ENCODE data around the gene GNAQ. TPM values are rescaled to one million over a fixed set of nuclear protein-coding genes. Genes with fewer than 3 reads are reported as not detected.

Gene GNAQ
- total and polyA plus RNA-seq, 2 donors (not counting 1 experiment from before 2014, with no cell fraction given) = 30.4 to 74.3 TPM

DNA sequence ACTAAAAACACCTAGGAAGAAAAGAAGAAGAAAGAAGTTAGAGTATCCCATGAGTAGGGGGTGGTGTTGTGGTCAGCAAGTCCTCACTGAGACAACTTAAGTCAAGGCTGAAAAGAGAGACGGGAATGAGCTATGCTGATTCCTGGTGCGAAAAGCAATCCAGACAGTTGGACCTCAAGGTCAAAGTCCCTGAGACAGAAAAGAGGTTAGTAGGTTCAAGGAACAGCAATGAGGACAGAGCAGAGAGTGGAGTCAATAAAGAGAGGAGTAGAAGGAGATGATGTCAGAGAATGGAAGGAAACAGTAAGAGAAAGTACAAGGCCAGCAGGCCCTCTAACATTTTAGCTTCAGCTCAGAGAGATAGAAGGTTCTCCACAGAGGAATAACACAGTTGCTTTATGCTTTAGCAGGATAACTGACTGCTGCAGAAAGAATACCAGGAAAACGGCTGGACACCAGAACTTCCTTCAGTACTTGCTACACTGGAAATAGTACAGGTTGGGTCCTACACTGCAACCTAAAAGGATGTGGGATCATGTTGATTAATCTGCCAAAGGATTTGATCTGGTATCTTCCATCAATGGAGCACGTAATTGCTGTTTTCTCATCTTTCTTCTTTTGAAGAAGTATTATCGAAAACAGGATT, 43.6 kb downstream of the GNAQ start:
- Histone ChIP-seq H3K4me1 (ENCODE audit: control insufficient read depth, extremely low read depth, insufficient read depth, low read length) (peaks cover 5% of the 10 kb centered on the region), H3K4me3 (replicated peaks in 1 of 4; ENCODE audit: control extremely low read depth in 1 of 4, insufficient read depth in 1 of 4, low read depth in 3 of 4, low read length in 4 of 4) (no peak overlapping the region), H2AFZ (ENCODE audit: low read length) (no peak overlapping the region), H4K20me1 (ENCODE audit: control insufficient read depth, extremely low read depth, insufficient read depth, low read length) (no peaks in the 10 kb centered on the region), H3K27ac (ENCODE audit: insufficient read depth, low read length) (no peak overlapping the region), H3K9ac (ENCODE audit: insufficient read depth, low read length) (no peak overlapping the region), H3K36me3 (ENCODE audit: control insufficient read depth, insufficient read depth, low read length) (no peaks in the 10 kb centered on the region), H3K9me3 (ENCODE audit: control insufficient read depth, insufficient read depth, low read depth, low read length) (no peaks in the 10 kb centered on the region), H3K79me2 (ENCODE audit: control insufficient read depth, insufficient read depth, low read length) (peaks cover 6% of the 10 kb centered on the region), H3K27me3 (ENCODE audit: control insufficient read depth, insufficient read depth, low read length) (no peaks in the 10 kb centered on the region), H3K4me2 (ENCODE audit: extremely low read depth, insufficient read depth, low read length) (no peak overlapping the region)
- DNase-seq (ENCODE audit: low read depth in 2 of 2) = no peak
- TF ChIP-seq, protein P1, sequence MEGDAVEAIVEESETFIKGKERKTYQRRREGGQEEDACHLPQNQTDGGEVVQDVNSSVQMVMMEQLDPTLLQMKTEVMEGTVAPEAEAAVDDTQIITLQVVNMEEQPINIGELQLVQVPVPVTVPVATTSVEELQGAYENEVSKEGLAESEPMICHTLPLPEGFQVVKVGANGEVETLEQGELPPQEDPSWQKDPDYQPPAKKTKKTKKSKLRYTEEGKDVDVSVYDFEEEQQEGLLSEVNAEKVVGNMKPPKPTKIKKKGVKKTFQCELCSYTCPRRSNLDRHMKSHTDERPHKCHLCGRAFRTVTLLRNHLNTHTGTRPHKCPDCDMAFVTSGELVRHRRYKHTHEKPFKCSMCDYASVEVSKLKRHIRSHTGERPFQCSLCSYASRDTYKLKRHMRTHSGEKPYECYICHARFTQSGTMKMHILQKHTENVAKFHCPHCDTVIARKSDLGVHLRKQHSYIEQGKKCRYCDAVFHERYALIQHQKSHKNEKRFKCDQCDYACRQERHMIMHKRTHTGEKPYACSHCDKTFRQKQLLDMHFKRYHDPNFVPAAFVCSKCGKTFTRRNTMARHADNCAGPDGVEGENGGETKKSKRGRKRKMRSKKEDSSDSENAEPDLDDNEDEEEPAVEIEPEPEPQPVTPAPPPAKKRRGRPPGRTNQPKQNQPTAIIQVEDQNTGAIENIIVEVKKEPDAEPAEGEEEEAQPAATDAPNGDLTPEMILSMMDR (conservative IDR thresholded peaks at IDR 0.05 in 1 of 2, IDR thresholded peaks at IDR 0.05 in 1 of 2; ENCODE audit: low read depth in 1 of 2, low read length in 2 of 2) = no peak
- no peak for TF ChIP-seq EZH2 (IDR thresholded peaks at IDR 0.05; ENCODE audit: low read length, missing control alignments)

- Histone ChIP-seq H3K27ac (ENCODE audit: insufficient read depth, low read length) (no peak overlapping the region), H3K4me1 (ENCODE audit: control insufficient read depth, extremely low read depth, insufficient read depth, low read length) (peaks cover 5% of the 10 kb centered on the region), H3K27me3 (ENCODE audit: control insufficient read depth, insufficient read depth, low read length) (no peaks in the 10 kb centered on the region), H3K36me3 (ENCODE audit: control insufficient read depth, insufficient read depth, low read length) (no peaks in the 10 kb centered on the region), H3K4me2 (ENCODE audit: extremely low read depth, insufficient read depth, low read length) (no peak overlapping the region), H2AFZ (ENCODE audit: low read length) (no peak overlapping the region), H3K4me3 (replicated peaks in 1 of 4; ENCODE audit: control extremely low read depth in 1 of 4, insufficient read depth in 1 of 4, low read depth in 3 of 4, low read length in 4 of 4) (no peak overlapping the region), H4K20me1 (ENCODE audit: control insufficient read depth, extremely low read depth, insufficient read depth, low read length) (no peaks in the 10 kb centered on the region), H3K9ac (ENCODE audit: insufficient read depth, low read length) (no peak overlapping the region), H3K79me2 (ENCODE audit: control insufficient read depth, insufficient read depth, low read length) (peaks cover 6% of the 10 kb centered on the region), H3K9me3 (ENCODE audit: control insufficient read depth, insufficient read depth, low read depth, low read length) (no peaks in the 10 kb centered on the region)
- TF ChIP-seq, protein P1 (conservative IDR thresholded peaks at IDR 0.05 in 1 of 2, IDR thresholded peaks at IDR 0.05 in 1 of 2; ENCODE audit: low read depth in 1 of 2, low read length in 2 of 2) = no peak
- no peak for TF ChIP-seq EZH2 (IDR thresholded peaks at IDR 0.05; ENCODE audit: low read length, missing control alignments)
- DNase-seq (ENCODE audit: low read depth in 2 of 2) = no peak
Measured at GRCh38 chr9:77987081-77987656, 44.4 kb downstream of the GNAQ start.

GRCh38 chr9:77985996-77986395, 45.6 kb downstream of the GNAQ start:
- H3K4me1 ChIP-seq (ENCODE audit: control insufficient read depth, extremely low read depth, insufficient read depth, low read length) = peaks cover 11% of the 10 kb centered on the region
- H3K9me3 ChIP-seq (ENCODE audit: control insufficient read depth, insufficient read depth, low read depth, low read length) = no peaks in the 10 kb centered on the region
- H3K4me2 ChIP-seq (ENCODE audit: extremely low read depth, insufficient read depth, low read length) = no peak overlapping the region
- H4K20me1 ChIP-seq (ENCODE audit: control insufficient read depth, extremely low read depth, insufficient read depth, low read length) = no peaks in the 10 kb centered on the region
- TF ChIP-seq, protein P1 (conservative IDR thresholded peaks at IDR 0.05 in 1 of 2, IDR thresholded peaks at IDR 0.05 in 1 of 2; ENCODE audit: low read depth in 1 of 2, low read length in 2 of 2) = no peak
- no peak overlapping the region for H2AFZ ChIP-seq (ENCODE audit: low read length)
- H3K27ac ChIP-seq (ENCODE audit: insufficient read depth, low read length) = no peak overlapping the region
- peaks cover 8% of the 10 kb centered on the region for H3K79me2 ChIP-seq (ENCODE audit: control insufficient read depth, insufficient read depth, low read length)
- no peak overlapping the region for H3K9ac ChIP-seq (ENCODE audit: insufficient read depth, low read length)
- H3K27me3 ChIP-seq (ENCODE audit: control insufficient read depth, insufficient read depth, low read length) = no peaks in the 10 kb centered on the region
- no peak overlapping the region for H3K4me3 ChIP-seq (replicated peaks in 1 of 4; ENCODE audit: control extremely low read depth in 1 of 4, insufficient read depth in 1 of 4, low read depth in 3 of 4, low read length in 4 of 4)
- DNase-seq (ENCODE audit: low read depth in 2 of 2) = no peak
- H3K36me3 ChIP-seq (ENCODE audit: control insufficient read depth, insufficient read depth, low read length) = no peaks in the 10 kb centered on the region

All from fibroblast of lung (primary cell).